ENCODE results near the gene MPPED2.

- no peak for TF ChIP-seq CTCF (conservative IDR thresholded peaks at IDR 0.05 in 1 of 2, IDR thresholded peaks at IDR 0.05 in 1 of 2; ENCODE audit: extremely low read depth in 1 of 2, insufficient read depth in 1 of 2, low read depth in 1 of 2, low read length in 2 of 2)
- no peak for TF ChIP-seq EZH2 (IDR thresholded peaks at IDR 0.05; ENCODE audit: borderline replicate concordance, low read length)
Measured at GRCh38 chr11:30540781-30541180, 45.4 kb downstream of the MPPED2 start.

Data from mammary epithelial cell (primary cell).